ENCODE data around the gene ERP27. TPM values are rescaled to one million over a fixed set of nuclear protein-coding genes. Genes with fewer than 3 reads are reported as not detected.

The ERP27 gene
- 1.2 TPM for polyA plus RNA-seq (2013, experiment 1 of 2)
- 0.91 TPM for polyA plus RNA-seq (2013, experiment 2 of 2)

DNA sequence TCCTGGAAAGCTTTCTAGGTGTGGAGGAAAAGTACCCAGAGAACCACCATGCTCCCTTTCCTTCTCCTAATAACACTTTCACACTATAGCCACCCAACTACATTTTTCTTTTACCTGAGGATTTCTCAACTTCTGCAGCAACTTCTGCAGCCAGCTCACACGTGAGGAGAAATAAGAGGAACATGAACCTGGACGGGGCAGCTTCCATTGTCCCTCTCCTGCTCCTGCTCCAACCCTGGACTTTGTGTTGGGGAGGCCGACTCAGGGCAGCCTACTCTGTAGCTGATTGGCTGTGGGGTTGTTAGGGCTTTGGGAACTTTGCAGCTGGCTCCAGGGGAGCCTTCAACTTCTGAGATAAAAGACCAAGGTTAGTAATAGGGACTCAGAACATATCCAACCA lies at the start of gene ERP27:
ERP27 (minus strand) TSS at position 237 of the 400 bp plus-strand sequence; CDS start at position 208, 29 bp downstream.
- H3K4me3 ChIP-seq (ENCODE audit: extremely low read depth, insufficient read depth, low read length, poor library complexity, severe bottlenecking), result no peak within 1 kb of the TSS
- H3K9me3 ChIP-seq (ENCODE audit: control insufficient read depth, low read length), result no peaks in the 10 kb centered on the region
- WGBS, 2 experiments (ENCODE audit: insufficient coverage in 2 of 2), result 81% methylated on average over 3 of the region's 3 CpGs; no CpG with 5 or more reads in 1 of the 2 experiments
- H3K4me1 ChIP-seq (ENCODE audit: control insufficient read depth, insufficient read depth, low read length, poor library complexity, severe bottlenecking), result peaks cover 14% of the 10 kb centered on the region
- H3K36me3 ChIP-seq (ENCODE audit: control insufficient read depth, insufficient read depth, low read length), result no peaks in the 10 kb centered on the region
- H3K27ac ChIP-seq (ENCODE audit: low read depth, low read length, severe bottlenecking), result no peak within 1 kb of the TSS

DNA sequence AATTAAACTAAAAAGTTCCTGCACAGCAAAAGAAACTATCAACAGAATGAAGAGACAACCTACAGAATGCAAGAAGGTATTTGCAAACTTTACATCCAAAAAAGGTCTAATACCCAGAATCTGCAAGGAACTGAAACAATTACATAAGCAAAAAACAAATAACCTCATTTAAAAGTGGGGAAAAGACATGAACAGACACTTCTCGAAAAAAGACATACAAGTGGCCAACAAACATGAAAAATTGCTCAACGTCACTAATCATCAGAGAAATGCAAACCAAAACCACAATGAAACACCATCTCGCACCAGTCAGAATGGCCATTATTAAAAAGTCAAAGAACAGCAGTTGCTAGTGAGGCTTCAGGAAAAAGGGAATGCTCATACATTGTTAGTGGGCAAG lies 49.7 kb upstream of the ERP27 start:
- H3K27ac ChIP-seq (ENCODE audit: low read depth, low read length, severe bottlenecking), result no peak overlapping the region
- H3K36me3 ChIP-seq (ENCODE audit: control insufficient read depth, insufficient read depth, low read length), result no peaks in the 10 kb centered on the region
- H3K9me3 ChIP-seq (ENCODE audit: control insufficient read depth, low read length), result no peaks in the 10 kb centered on the region
- WGBS, 2 experiments (ENCODE audit: insufficient coverage in 2 of 2), result 60% methylated on average over 1 of the region's 3 CpGs; no CpG with 5 or more reads in 1 of the 2 experiments
- no peak overlapping the region for H3K4me3 ChIP-seq (ENCODE audit: extremely low read depth, insufficient read depth, low read length, poor library complexity, severe bottlenecking)
- peaks cover 1% of the 10 kb centered on the region for H3K4me1 ChIP-seq (ENCODE audit: control insufficient read depth, insufficient read depth, low read length, poor library complexity, severe bottlenecking)

DNA sequence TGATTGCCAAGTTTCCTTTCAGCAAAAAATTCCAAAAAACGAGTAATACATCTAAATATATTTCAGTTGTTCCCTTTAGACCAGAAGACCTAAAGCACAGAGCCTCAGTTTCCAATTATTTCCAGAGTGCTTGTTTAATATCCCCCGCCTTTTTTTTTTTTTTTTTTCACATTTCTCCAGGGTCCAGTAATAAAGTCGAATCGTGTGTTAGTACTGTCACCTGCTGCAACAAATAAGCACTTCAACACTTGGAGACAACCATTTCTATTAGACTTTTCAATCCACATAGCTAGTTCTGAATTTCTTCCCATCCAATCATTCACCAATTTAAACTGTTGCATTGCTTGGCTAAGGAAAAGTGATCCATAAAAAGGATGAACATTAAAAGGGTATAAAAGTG lies 48.1 kb upstream of the ERP27 start:
- Histone ChIP-seq H3K9me3 (ENCODE audit: control insufficient read depth, low read length) (no peaks in the 10 kb centered on the region), H3K4me1 (ENCODE audit: control insufficient read depth, insufficient read depth, low read length, poor library complexity, severe bottlenecking) (no peaks in the 10 kb centered on the region), H3K4me3 (ENCODE audit: extremely low read depth, insufficient read depth, low read length, poor library complexity, severe bottlenecking) (no peak overlapping the region), H3K36me3 (ENCODE audit: control insufficient read depth, insufficient read depth, low read length) (no peaks in the 10 kb centered on the region), H3K27ac (ENCODE audit: low read depth, low read length, severe bottlenecking) (no peak overlapping the region)
- WGBS, 2 experiments (ENCODE audit: insufficient coverage in 2 of 2), result 74 to 92% methylated on average over 2 to 4 of the region's 4 CpGs

DNA sequence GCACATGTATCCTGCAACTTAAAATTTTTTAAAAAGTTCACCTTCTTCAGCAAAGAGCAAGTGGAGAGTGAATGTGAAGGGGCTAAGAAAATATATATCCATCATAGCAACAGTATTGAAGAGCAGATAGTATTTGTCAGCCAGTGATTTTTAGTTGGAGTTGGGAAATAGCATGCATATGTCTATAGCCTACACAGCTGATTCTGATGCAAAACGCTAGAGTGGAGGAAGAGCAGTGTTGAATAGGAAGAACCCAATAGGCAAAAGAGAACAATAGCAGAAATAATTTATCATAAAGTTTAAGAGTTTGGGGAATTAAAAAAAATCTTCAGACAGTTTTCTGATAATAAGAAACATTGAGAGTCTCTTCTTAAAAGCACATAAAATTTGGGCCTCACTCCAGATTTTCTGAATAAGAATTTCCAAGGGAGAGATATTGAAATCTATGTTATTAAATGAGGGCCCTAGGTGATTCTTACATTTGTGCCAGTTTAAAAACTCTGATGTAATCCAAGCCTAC lies 46.5 kb upstream of the ERP27 start:
- H3K4me3 ChIP-seq (ENCODE audit: extremely low read depth, insufficient read depth, low read length, poor library complexity, severe bottlenecking), result no peak overlapping the region
- no peaks in the 10 kb centered on the region for H3K4me1 ChIP-seq (ENCODE audit: control insufficient read depth, insufficient read depth, low read length, poor library complexity, severe bottlenecking)
- H3K9me3 ChIP-seq (ENCODE audit: control insufficient read depth, low read length), result no peaks in the 10 kb centered on the region
- no peaks in the 10 kb centered on the region for H3K36me3 ChIP-seq (ENCODE audit: control insufficient read depth, insufficient read depth, low read length)
- H3K27ac ChIP-seq (ENCODE audit: low read depth, low read length, severe bottlenecking), result no peak overlapping the region
- WGBS, 2 experiments (ENCODE audit: insufficient coverage in 2 of 2), result no CpG with 5 or more reads among the region's 1 CpG

DNA sequence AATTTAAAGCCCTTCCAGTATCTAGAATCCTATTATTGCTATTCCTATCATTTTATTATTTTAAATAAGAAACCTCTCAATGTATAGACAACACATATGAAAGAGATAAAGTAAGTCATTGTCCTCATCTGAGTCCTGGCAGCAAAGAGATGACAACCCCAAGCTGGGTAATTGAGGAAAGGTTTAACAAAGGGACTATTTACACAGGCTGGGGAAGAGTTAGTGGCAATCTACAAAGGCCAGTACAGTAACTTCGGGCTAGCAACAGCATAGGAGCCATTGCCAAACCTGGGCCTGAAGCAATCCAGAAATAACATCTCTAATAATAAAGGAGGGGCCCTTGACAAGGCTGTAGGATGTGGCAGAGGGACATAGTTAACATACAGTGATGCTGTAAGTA lies 45.7 kb upstream of the ERP27 start:
- no peak overlapping the region for H3K27ac ChIP-seq (ENCODE audit: low read depth, low read length, severe bottlenecking)
- no peak overlapping the region for H3K4me3 ChIP-seq (ENCODE audit: extremely low read depth, insufficient read depth, low read length, poor library complexity, severe bottlenecking)
- no peaks in the 10 kb centered on the region for H3K4me1 ChIP-seq (ENCODE audit: control insufficient read depth, insufficient read depth, low read length, poor library complexity, severe bottlenecking)
- no peaks in the 10 kb centered on the region for H3K36me3 ChIP-seq (ENCODE audit: control insufficient read depth, insufficient read depth, low read length)
- no CpG with 5 or more reads among the region's 1 CpG for WGBS, 2 experiments (ENCODE audit: insufficient coverage in 2 of 2)
- H3K9me3 ChIP-seq (ENCODE audit: control insufficient read depth, low read length), result no peaks in the 10 kb centered on the region

DNA sequence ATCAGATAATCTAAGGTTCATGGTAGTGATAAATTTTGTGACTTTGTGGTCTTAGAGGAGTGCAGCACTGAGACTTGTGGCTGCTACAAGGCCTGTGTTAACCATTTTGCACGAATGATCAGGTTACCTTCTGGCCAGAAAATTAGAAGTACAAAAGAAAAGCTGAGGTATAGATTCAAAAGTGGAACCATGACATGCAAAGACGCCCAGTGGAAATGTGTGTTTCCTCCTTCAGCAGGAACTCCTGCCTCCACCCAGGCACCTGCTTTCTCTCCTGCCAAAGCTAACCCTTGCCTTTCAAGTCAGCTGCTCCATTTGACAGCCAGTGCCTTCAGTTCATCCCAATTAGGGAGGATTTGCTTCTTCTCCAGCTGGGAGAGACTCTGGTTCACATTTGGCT lies 44.7 kb upstream of the ERP27 start:
- no peaks in the 10 kb centered on the region for H3K9me3 ChIP-seq (ENCODE audit: control insufficient read depth, low read length)
- 83 to 100% methylated on average over 2 of the region's 2 CpGs for WGBS, 2 experiments (ENCODE audit: insufficient coverage in 2 of 2)
- H3K4me3 ChIP-seq (ENCODE audit: extremely low read depth, insufficient read depth, low read length, poor library complexity, severe bottlenecking), result no peak overlapping the region
- no peaks in the 10 kb centered on the region for H3K36me3 ChIP-seq (ENCODE audit: control insufficient read depth, insufficient read depth, low read length)
- no peak overlapping the region for H3K27ac ChIP-seq (ENCODE audit: low read depth, low read length, severe bottlenecking)
- no peaks in the 10 kb centered on the region for H3K4me1 ChIP-seq (ENCODE audit: control insufficient read depth, insufficient read depth, low read length, poor library complexity, severe bottlenecking)

DNA sequence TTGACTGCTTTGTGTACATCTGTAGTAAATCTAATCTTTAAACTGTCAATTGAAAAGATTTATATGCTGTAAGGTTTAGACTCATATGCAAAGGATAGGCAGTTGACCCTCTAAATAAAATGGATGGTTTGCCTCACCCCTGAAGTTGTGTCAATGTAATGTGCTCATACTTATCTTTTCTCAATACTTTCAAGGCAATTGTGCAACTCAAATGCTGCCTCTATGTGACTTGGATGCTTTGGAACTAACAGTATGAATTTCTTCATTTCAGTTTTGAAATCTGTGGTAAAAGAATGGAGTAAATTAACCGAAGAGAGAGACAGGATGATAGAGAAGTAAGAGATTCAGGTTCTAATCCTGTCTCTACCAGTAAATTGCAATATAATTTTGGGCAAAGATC lies 44.2 kb upstream of the ERP27 start:
- H3K4me3 ChIP-seq (ENCODE audit: extremely low read depth, insufficient read depth, low read length, poor library complexity, severe bottlenecking), result no peak overlapping the region
- WGBS, 2 experiments (ENCODE audit: insufficient coverage in 2 of 2), result 100% methylated on average over 1 of the region's 1 CpG; no CpG with 5 or more reads in 1 of the 2 experiments
- no peaks in the 10 kb centered on the region for H3K36me3 ChIP-seq (ENCODE audit: control insufficient read depth, insufficient read depth, low read length)
- H3K27ac ChIP-seq (ENCODE audit: low read depth, low read length, severe bottlenecking), result no peak overlapping the region
- no peaks in the 10 kb centered on the region for H3K9me3 ChIP-seq (ENCODE audit: control insufficient read depth, low read length)
- no peaks in the 10 kb centered on the region for H3K4me1 ChIP-seq (ENCODE audit: control insufficient read depth, insufficient read depth, low read length, poor library complexity, severe bottlenecking)

DNA sequence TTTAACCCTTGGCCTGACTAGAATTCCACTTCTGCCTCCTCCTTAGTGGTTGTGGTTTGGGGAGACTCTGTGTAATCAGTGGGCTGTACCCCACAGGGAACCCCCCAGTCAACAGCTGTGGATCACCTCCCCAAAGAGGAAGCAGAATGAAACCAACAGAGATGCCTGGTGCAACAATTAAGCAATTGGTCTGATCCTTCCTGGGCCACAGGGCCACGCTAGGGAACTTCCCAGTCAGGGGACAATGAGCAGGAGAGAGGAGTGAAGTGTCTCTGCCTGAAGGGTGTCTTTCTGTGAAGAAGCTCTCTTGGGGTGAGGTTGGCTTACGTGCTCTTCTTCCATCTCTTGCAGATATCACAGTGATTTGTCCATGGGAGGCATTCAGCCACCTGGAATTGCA lies 42.7 kb upstream of the ERP27 start:
- H3K4me1 ChIP-seq (ENCODE audit: control insufficient read depth, insufficient read depth, low read length, poor library complexity, severe bottlenecking), result no peaks in the 10 kb centered on the region
- WGBS, 2 experiments (ENCODE audit: insufficient coverage in 2 of 2), result 91 to 95% methylated on average over 2 of the region's 2 CpGs

DNA sequence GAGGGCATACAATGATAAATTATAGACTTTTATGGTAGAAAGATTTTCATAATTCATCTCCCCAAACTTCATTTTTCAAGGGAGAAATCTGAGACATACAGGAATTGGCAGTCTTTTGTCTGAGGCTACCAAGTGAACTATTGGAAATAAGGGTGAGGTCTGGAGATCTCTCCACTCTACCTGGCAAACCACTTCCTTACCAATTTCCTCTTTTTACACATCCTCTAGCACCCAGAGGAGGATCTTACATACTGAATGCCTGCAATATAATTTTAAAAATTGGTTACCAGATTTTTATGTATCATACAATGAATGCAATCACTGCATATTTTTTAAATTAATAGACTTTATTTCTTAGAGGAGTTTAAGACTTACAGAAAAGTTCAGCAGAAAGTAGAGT lies 41.1 kb upstream of the ERP27 start:
- H3K36me3 ChIP-seq (ENCODE audit: control insufficient read depth, insufficient read depth, low read length), result no peaks in the 10 kb centered on the region

More for the DNA sequence above, 42.7 kb upstream of the ERP27 start:
- Histone ChIP-seq H3K9me3 (ENCODE audit: control insufficient read depth, low read length) (no peaks in the 10 kb centered on the region), H3K27ac (ENCODE audit: low read depth, low read length, severe bottlenecking) (no peak overlapping the region), H3K36me3 (ENCODE audit: control insufficient read depth, insufficient read depth, low read length) (no peaks in the 10 kb centered on the region), H3K4me3 (ENCODE audit: extremely low read depth, insufficient read depth, low read length, poor library complexity, severe bottlenecking) (no peak overlapping the region)

DNA sequence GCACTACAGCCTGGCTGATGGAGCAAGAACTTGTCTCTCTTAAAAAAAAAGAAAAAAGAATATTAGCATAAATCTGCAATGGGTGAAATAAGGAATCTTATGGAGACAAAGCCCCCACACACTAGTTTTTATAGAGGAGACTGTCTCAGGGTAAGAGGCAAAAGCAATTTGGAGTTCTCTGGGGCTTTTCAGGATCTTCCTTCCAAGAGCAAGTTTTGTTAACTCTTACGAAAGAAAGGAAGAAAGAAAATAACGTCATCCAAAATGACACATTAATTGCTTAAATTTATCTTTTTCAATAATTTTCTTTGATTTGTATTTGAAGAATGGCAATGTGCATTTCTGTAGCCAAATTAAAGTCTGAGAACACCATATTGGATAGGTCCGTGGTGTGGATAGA lies 38.3 kb upstream of the ERP27 start:
- 100% methylated on average over 1 of the region's 3 CpGs for WGBS, 2 experiments (ENCODE audit: insufficient coverage in 2 of 2)

More for the DNA sequence above, 41.1 kb upstream of the ERP27 start:
- no peak overlapping the region for H3K27ac ChIP-seq (ENCODE audit: low read depth, low read length, severe bottlenecking)
- H3K9me3 ChIP-seq (ENCODE audit: control insufficient read depth, low read length), result no peaks in the 10 kb centered on the region
- no peaks in the 10 kb centered on the region for H3K4me1 ChIP-seq (ENCODE audit: control insufficient read depth, insufficient read depth, low read length, poor library complexity, severe bottlenecking)
- H3K4me3 ChIP-seq (ENCODE audit: extremely low read depth, insufficient read depth, low read length, poor library complexity, severe bottlenecking), result no peak overlapping the region

DNA sequence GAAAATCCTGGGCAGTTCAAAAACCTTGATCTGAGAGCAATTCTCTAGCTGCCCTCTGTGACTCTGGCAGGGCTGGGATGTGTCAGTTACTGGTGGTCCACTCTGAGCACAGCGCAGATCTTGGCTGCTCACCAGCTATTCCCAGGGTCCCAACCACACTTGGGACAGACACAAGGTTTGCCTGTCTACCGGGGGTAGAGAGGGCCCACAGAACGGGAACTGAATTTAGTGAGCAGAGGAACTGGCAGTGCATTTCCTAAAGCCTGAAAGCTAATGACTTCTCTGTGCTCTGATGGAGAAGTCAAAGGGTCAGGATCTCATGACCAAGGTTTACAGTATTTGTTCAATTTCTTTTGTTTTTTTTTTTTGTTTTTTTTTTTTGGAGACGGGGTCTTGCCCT lies 37.1 kb upstream of the ERP27 start:
- Histone ChIP-seq H3K27ac (ENCODE audit: low read depth, low read length, severe bottlenecking) (no peak overlapping the region), H3K4me3 (ENCODE audit: extremely low read depth, insufficient read depth, low read length, poor library complexity, severe bottlenecking) (no peak overlapping the region), H3K9me3 (ENCODE audit: control insufficient read depth, low read length) (no peaks in the 10 kb centered on the region), H3K4me1 (ENCODE audit: control insufficient read depth, insufficient read depth, low read length, poor library complexity, severe bottlenecking) (peaks cover under 1% of the 10 kb centered on the region), H3K36me3 (ENCODE audit: control insufficient read depth, insufficient read depth, low read length) (no peaks in the 10 kb centered on the region)
- 93 to 100% methylated on average over 3 of the region's 4 CpGs for WGBS, 2 experiments (ENCODE audit: insufficient coverage in 2 of 2)

More for the DNA sequence above, 38.3 kb upstream of the ERP27 start:
- no peaks in the 10 kb centered on the region for H3K36me3 ChIP-seq (ENCODE audit: control insufficient read depth, insufficient read depth, low read length)
- no peak overlapping the region for H3K27ac ChIP-seq (ENCODE audit: low read depth, low read length, severe bottlenecking)
- H3K4me3 ChIP-seq (ENCODE audit: extremely low read depth, insufficient read depth, low read length, poor library complexity, severe bottlenecking), result no peak overlapping the region
- no peaks in the 10 kb centered on the region for H3K9me3 ChIP-seq (ENCODE audit: control insufficient read depth, low read length)
- no peaks in the 10 kb centered on the region for H3K4me1 ChIP-seq (ENCODE audit: control insufficient read depth, insufficient read depth, low read length, poor library complexity, severe bottlenecking)
